Measurements from ENCODE around the gene URB1. TPM values are rescaled to one million over a fixed set of nuclear protein-coding genes. Genes with fewer than 3 reads are reported as not detected.
"Not testable (repeated sequence)": the region's sequence is repeated elsewhere in the genome, so short reads cannot be mapped to it uniquely, and the experiment has no call there.

The URB1 gene
- total RNA-seq, 1 donor = 21.7 TPM

DNA sequence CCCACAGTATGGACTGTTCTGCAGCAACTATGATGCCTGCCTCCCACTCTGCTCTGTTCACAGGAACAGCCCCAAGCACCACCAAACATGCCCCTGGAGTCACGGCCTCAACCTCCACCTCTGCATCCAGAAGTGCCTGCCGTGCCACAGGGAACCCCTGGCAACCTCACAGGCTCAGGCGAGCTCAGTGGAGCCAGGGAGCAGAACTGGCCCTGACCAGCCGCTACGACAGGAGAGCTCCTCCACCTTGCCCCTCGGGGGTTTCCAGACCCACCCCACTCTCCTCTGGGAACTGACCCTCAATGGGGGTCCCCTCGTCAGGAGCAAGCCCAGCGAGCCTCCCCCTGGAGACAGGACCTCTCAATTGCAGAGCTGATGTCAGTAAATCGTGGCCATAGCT, 81.2 kb downstream of the URB1 start:
- H3K79me2 ChIP-seq (ENCODE audit: insufficient read depth, low read length) = peaks cover 25% of the 10 kb centered on the region

DNA sequence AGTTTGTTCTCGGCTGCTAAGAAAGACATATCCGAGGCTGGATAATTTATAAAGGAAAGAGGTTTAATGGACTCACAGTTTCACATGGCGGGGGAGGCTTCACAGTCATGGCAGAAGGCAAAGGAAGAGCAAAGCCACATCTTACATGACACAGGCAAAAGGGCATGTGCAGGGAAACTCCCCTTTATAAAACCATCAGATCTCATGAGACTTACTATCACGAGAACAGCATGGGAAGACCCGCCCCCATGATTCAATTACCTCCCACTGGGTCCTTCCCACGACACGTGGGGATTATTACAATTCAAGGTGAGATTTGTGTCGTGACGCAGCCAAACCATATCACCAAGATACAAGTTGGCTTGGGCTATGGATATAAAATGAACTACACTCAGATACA, 81.8 kb downstream of the URB1 start:
- Histone ChIP-seq H3K36me3 (ENCODE audit: insufficient read depth, low read length) (peaks cover 52% of the 10 kb centered on the region), H3K79me2 (ENCODE audit: insufficient read depth, low read length) (peaks cover 24% of the 10 kb centered on the region)
- H3K4me1 ChIP-seq (ENCODE audit: insufficient read depth, low read length); H3K9me3 ChIP-seq (ENCODE audit: low read depth, low read length); H4K20me1 ChIP-seq (ENCODE audit: insufficient read depth, low read length); DNase-seq (ENCODE audit: insufficient read length, low spot score, missing footprints); H3K27ac ChIP-seq (ENCODE audit: low read depth, low read length); H3K4me2 ChIP-seq (ENCODE audit: insufficient read depth, low read length); H3K27me3 ChIP-seq (ENCODE audit: insufficient read depth, low read length); H2AFZ ChIP-seq (ENCODE audit: low read length); H3K4me3 ChIP-seq (ENCODE audit: insufficient read depth, low read length): not testable (repeated sequence)

More for the DNA sequence above, 81.2 kb downstream of the URB1 start:
- no peaks in the 10 kb centered on the region for H3K9me3 ChIP-seq (ENCODE audit: low read depth, low read length)
- peaks cover 58% of the 10 kb centered on the region for H3K36me3 ChIP-seq (ENCODE audit: insufficient read depth, low read length)
- TF ChIP-seq, protein P1, sequence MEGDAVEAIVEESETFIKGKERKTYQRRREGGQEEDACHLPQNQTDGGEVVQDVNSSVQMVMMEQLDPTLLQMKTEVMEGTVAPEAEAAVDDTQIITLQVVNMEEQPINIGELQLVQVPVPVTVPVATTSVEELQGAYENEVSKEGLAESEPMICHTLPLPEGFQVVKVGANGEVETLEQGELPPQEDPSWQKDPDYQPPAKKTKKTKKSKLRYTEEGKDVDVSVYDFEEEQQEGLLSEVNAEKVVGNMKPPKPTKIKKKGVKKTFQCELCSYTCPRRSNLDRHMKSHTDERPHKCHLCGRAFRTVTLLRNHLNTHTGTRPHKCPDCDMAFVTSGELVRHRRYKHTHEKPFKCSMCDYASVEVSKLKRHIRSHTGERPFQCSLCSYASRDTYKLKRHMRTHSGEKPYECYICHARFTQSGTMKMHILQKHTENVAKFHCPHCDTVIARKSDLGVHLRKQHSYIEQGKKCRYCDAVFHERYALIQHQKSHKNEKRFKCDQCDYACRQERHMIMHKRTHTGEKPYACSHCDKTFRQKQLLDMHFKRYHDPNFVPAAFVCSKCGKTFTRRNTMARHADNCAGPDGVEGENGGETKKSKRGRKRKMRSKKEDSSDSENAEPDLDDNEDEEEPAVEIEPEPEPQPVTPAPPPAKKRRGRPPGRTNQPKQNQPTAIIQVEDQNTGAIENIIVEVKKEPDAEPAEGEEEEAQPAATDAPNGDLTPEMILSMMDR (IDR thresholded peaks at IDR 0.05; ENCODE audit: extremely low read depth, low read depth, low read length) = no peak
- peaks cover 11% of the 10 kb centered on the region for H4K20me1 ChIP-seq (ENCODE audit: insufficient read depth, low read length)
- H3K27me3 ChIP-seq (ENCODE audit: insufficient read depth, low read length) = no peaks in the 10 kb centered on the region
- no peak overlapping the region for H3K4me2 ChIP-seq (ENCODE audit: insufficient read depth, low read length)
- no peaks in the 10 kb centered on the region for H3K4me1 ChIP-seq (ENCODE audit: insufficient read depth, low read length)
- no peak for DNase-seq (ENCODE audit: insufficient read length, low spot score, missing footprints)
- no peak overlapping the region for H3K27ac ChIP-seq (ENCODE audit: low read depth, low read length)
- H2AFZ ChIP-seq (ENCODE audit: low read length) = no peak overlapping the region
- no peak overlapping the region for H3K4me3 ChIP-seq (ENCODE audit: insufficient read depth, low read length)

DNA sequence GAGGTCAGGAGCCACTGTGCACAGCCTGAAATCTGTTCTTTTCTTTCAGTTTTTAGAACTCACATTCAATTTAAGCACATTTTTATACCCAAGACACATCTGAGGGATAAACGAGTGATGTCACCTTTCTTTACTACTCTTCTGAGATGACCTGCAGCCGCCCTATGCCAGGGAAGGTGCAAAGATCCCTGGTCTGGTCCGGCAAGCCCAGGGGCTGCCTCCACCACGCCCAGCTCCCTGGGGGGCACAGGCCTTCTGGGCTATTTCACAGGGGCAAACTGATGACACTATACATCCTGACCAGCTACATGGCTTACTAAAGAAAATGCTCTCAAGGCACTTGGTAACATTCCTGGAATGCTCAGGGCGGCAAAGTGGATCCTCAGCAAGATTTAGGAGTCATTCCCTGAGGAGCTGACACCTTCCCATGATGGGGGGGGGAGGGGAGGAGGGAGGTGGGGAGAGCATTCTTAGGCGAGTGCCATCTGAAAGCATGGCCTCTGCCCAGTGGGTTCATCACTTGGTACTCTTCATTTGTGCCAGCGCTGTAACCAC, 82.8 kb downstream of the URB1 start:
- peaks cover 5% of the 10 kb centered on the region for H4K20me1 ChIP-seq (ENCODE audit: insufficient read depth, low read length)
- TF ChIP-seq, protein P1 (IDR thresholded peaks at IDR 0.05; ENCODE audit: extremely low read depth, low read depth, low read length) = no peak
- peak; percentile 68 for DNase-seq (ENCODE audit: insufficient read length, low spot score, missing footprints)
- no peak overlapping the region for H3K4me2 ChIP-seq (ENCODE audit: insufficient read depth, low read length)
- peaks cover 47% of the 10 kb centered on the region for H3K36me3 ChIP-seq (ENCODE audit: insufficient read depth, low read length)
- no peaks in the 10 kb centered on the region for H3K4me1 ChIP-seq (ENCODE audit: insufficient read depth, low read length)
- H3K27me3 ChIP-seq (ENCODE audit: insufficient read depth, low read length) = no peaks in the 10 kb centered on the region
- no peak overlapping the region for H2AFZ ChIP-seq (ENCODE audit: low read length)
- no peaks in the 10 kb centered on the region for H3K9me3 ChIP-seq (ENCODE audit: low read depth, low read length)
- peaks cover 18% of the 10 kb centered on the region for H3K79me2 ChIP-seq (ENCODE audit: insufficient read depth, low read length)
- H3K4me3 ChIP-seq (ENCODE audit: insufficient read depth, low read length) = no peak overlapping the region
- no peak overlapping the region for H3K27ac ChIP-seq (ENCODE audit: low read depth, low read length)

DNA sequence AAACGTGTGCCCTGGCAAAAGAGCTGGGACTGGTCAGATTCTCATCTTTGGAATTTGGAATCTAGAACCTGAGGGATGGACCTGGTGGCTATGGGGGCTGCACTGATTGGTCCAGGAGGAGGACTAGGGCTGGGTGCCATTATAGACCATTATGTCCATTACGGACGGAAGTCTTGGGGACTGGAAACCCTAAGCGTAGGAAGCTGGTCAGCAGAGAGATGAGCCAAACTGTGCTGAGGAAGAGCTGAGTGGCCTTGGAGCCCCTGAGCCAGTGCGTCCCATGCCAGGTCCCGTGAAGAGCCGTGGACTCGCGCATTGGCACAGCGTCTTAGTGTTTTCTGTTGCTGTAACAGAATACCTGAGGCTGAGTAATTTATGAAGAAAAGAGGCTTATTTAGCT, 84.1 kb downstream of the URB1 start:
- Histone ChIP-seq H4K20me1 (ENCODE audit: insufficient read depth, low read length) (peaks cover 3% of the 10 kb centered on the region), H3K27ac (ENCODE audit: low read depth, low read length) (no peak overlapping the region), H3K4me2 (ENCODE audit: insufficient read depth, low read length) (no peak overlapping the region), H3K9me3 (ENCODE audit: low read depth, low read length) (no peaks in the 10 kb centered on the region), H3K4me3 (ENCODE audit: insufficient read depth, low read length) (no peak overlapping the region), H3K36me3 (ENCODE audit: insufficient read depth, low read length) (peaks cover 34% of the 10 kb centered on the region), H3K27me3 (ENCODE audit: insufficient read depth, low read length) (no peaks in the 10 kb centered on the region), H3K4me1 (ENCODE audit: insufficient read depth, low read length) (no peaks in the 10 kb centered on the region), H3K79me2 (ENCODE audit: insufficient read depth, low read length) (peaks cover 13% of the 10 kb centered on the region), H2AFZ (ENCODE audit: low read length) (no peak overlapping the region)
- TF ChIP-seq, protein P1 (IDR thresholded peaks at IDR 0.05; ENCODE audit: extremely low read depth, low read depth, low read length) = no peak
- no peak for DNase-seq (ENCODE audit: insufficient read length, low spot score, missing footprints)
